Neural cell (in vitro differentiated cells): Measurements from ENCODE around the gene SSTR4. TPM values are rescaled to one million over a fixed set of nuclear protein-coding genes. Genes with fewer than 3 reads are reported as not detected.

ENCODE experiments used
- H2AFZ ChIP-seq: fragments of 200-600, 300-800 bp; sonication (generic), shearing (Covaris generic); 2 replicates; pipeline ENCODE4 v1.6.0; 2014; ENCODE audit warnings: low read depth, mild to moderate bottlenecking, antibody characterized with exemption, low read length, moderate library complexity
- H3F3A ChIP-seq: fragments of 200-600 bp; shearing (Covaris generic); 2 replicates; pipeline ENCODE4 v1.6.1; 2016; ENCODE audit warnings: mild to moderate bottlenecking, moderate library complexity, mixed read lengths, antibody characterized with exemption, low read length; ENCODE audit not compliant: insufficient read depth, poor library complexity, severe bottlenecking
- H3K27ac ChIP-seq: fragments of 200-600, 300-800 bp; sonication (generic), shearing (Covaris generic); 2 replicates; pipeline ENCODE4 v1.5.1; 2014; ENCODE audit warnings: mild to moderate bottlenecking, low read length, moderate library complexity
- H3K27me3 ChIP-seq: fragments of 300-800, 200-600 bp; sonication (generic), shearing (Covaris generic); 2 replicates; pipeline ENCODE4 v1.6.0; 2014; ENCODE audit warnings: mild to moderate bottlenecking, low read depth, low read length, moderate library complexity; ENCODE audit not compliant: insufficient read depth
- H3K36me3 ChIP-seq: fragments of 300-800, 200-600 bp; sonication (generic), shearing (Covaris generic); 2 replicates; pipeline ENCODE4 v1.5.1; 2014; ENCODE audit warnings: mild to moderate bottlenecking, antibody characterized with exemption, low read length, moderate library complexity; ENCODE audit not compliant: insufficient read depth
- H3K4me2 ChIP-seq: fragments of 300-800, 200-600 bp; sonication (generic), shearing (Covaris generic); 2 replicates; pipeline ENCODE4 v1.6.0; 2014; ENCODE audit warnings: mild to moderate bottlenecking, low read length
- H3K4me3 ChIP-seq: fragments of 300-800, 200-600 bp; sonication (generic), shearing (Covaris generic); 2 replicates; pipeline ENCODE4 v1.5.1; 2014; ENCODE audit warnings: mild to moderate bottlenecking, low read length, moderate library complexity
- H3K79me2 ChIP-seq: fragments of 200-600 bp; shearing (Covaris generic); replicated peaks from 2 replicates; pipeline ENCODE4 v1.6.0; 2014; ENCODE audit warnings: mild to moderate bottlenecking, low read length, moderate library complexity; ENCODE audit not compliant: insufficient read depth
- H3K9ac ChIP-seq: fragments of 300-800, 200-600 bp; sonication (generic), shearing (Covaris generic); 2 replicates; pipeline ENCODE4 v1.6.1; 2016; ENCODE audit warnings: mild to moderate bottlenecking, low read length, mixed read lengths
- H3K9me2 ChIP-seq: fragments of 200-600 bp; shearing (Covaris generic); 2 replicates; pipeline ENCODE4 v1.6.1; 2016; ENCODE audit warnings: mild to moderate bottlenecking, low read length, mixed read lengths; ENCODE audit not compliant: insufficient read depth
- H3K9me3 ChIP-seq: fragments of 200-600, 300-800 bp; sonication (generic), shearing (Covaris generic); 2 replicates; pipeline ENCODE4 v1.6.1; 2016; ENCODE audit warnings: mild to moderate bottlenecking, mixed run types, low read length, moderate library complexity, mixed read lengths
- H4K20me1 ChIP-seq: fragments of 200-600 bp; shearing (Covaris generic); 2 replicates; pipeline ENCODE4 v1.6.1; 2016; ENCODE audit warnings: mild to moderate bottlenecking, mixed run types; ENCODE audit not compliant: insufficient read depth
- EP300 ChIP-seq: fragments of 450-650 bp; conservative IDR thresholded peaks from 2 replicates; pipeline ENCODE4 v1.6.1; 2014; ENCODE audit warnings: antibody characterized with exemption, mild to moderate bottlenecking, moderate library complexity; ENCODE audit not compliant: poor library complexity, severe bottlenecking
- EZH2 ChIP-seq: fragments of 200-600, 300-800 bp; shearing (Covaris generic), sonication (generic); IDR thresholded peaks from 2 replicates; pipeline ENCODE4 v1.6.1; 2014; ENCODE audit warnings: antibody characterized with exemption, low read length, borderline replicate concordance, mild to moderate bottlenecking; ENCODE audit not compliant: insufficient read depth, poor library complexity, severe bottlenecking
- MXI1 ChIP-seq: fragments of 450-650 bp; conservative IDR thresholded peaks from 2 replicates; pipeline ENCODE4 v1.6.1; 2014; ENCODE audit warnings: antibody characterized with exemption, mild to moderate bottlenecking; ENCODE audit not compliant: poor library complexity, severe bottlenecking
- POLR2AphosphoS5 ChIP-seq: IDR thresholded peaks from 2 replicates; pipeline ENCODE4 v1.6.1; 2012
- RAD21 ChIP-seq: fragments of 450-650 bp; conservative IDR thresholded peaks from 2 replicates; pipeline ENCODE4 v1.6.1; 2014; ENCODE audit warnings: antibody characterized with exemption, mild to moderate bottlenecking, moderate library complexity
- REST ChIP-seq: IDR thresholded peaks from 2 replicates; pipeline ENCODE4 v1.6.1; 2012; ENCODE audit warnings: borderline replicate concordance
- SMC3 ChIP-seq: fragments of 450-650 bp; conservative IDR thresholded peaks from 2 replicates; pipeline ENCODE4 v1.6.1; 2014; ENCODE audit warnings: antibody characterized with exemption, mild to moderate bottlenecking, moderate library complexity; ENCODE audit not compliant: poor library complexity
- TAF1 ChIP-seq: IDR thresholded peaks from 2 replicates; pipeline ENCODE4 v1.6.1; 2012; ENCODE audit warnings: low read depth
- polyA plus RNA-seq: library from polyadenylated mRNA; depleted of rRNA; stranded (reverse); fragments of >200 nt; gene quantifications from 2 replicates; pipeline ENCODE4 v1.2.3, GENCODE V29; 2014
- TF ChIP-seq, protein P1 (sequence below): fragments of 450-650 bp; IDR thresholded peaks from 2 replicates; pipeline ENCODE4 v1.5.1; 2014; ENCODE audit warnings: antibody characterized with exemption, mild to moderate bottlenecking, moderate library complexity; ENCODE audit not compliant: poor library complexity, severe bottlenecking

SSTR4 gene
- polyA plus RNA-seq, 1 donor from 2014 or later: not detected

DNA sequence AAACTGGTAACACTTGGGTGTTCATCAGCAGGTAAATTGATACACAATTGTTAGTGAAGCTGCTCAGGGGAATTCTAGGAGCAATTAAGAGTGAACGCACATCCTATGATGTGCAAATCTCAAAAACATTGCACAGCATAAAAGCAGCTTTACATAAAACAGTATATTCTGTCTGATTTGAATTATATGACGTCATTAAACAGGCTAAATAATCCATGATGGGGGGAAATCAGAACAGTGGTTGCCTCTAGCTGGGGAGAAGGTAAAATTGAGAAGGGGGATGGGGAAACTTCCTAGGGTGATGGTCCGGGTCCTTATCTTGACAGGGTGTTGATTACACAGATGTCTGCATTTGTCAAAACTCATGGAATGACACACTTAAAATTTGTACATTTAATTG, 31.7 kb downstream of the SSTR4 start:
- TF ChIP-seq TAF1: no peak
- no peak for TF ChIP-seq EP300
- TF ChIP-seq REST: no peak
- TF ChIP-seq EZH2: no peak
- no peaks in the 10 kb centered on the region for H4K20me1 ChIP-seq
- H3K4me3 ChIP-seq: no peak overlapping the region
- H3K9ac ChIP-seq: no peak overlapping the region
- peaks cover 22% of the 10 kb centered on the region for H3K27me3 ChIP-seq
- H3K4me2 ChIP-seq: no peak overlapping the region
- H3K79me2 ChIP-seq: no peaks in the 10 kb centered on the region
- H3K36me3 ChIP-seq: no peaks in the 10 kb centered on the region
- H3K27ac ChIP-seq: no peak overlapping the region
- no peaks in the 10 kb centered on the region for H3K9me2 ChIP-seq
- no peaks in the 10 kb centered on the region for H3K9me3 ChIP-seq
- no peak overlapping the region for H2AFZ ChIP-seq
- H3F3A ChIP-seq: no peaks in the 10 kb centered on the region

- H2AFZ ChIP-seq: no peak overlapping the region
- no peaks in the 10 kb centered on the region for H3K36me3 ChIP-seq
- H3K9me2 ChIP-seq: no peaks in the 10 kb centered on the region
- H3K27me3 ChIP-seq: peaks cover 15% of the 10 kb centered on the region
- H3K27ac ChIP-seq: no peak overlapping the region
- H3K4me3 ChIP-seq: no peak overlapping the region
- TF ChIP-seq RAD21: no peak
- no peak for TF ChIP-seq REST
- no peak for TF ChIP-seq EP300
- no peak for TF ChIP-seq EZH2
- TF ChIP-seq, protein P1, sequence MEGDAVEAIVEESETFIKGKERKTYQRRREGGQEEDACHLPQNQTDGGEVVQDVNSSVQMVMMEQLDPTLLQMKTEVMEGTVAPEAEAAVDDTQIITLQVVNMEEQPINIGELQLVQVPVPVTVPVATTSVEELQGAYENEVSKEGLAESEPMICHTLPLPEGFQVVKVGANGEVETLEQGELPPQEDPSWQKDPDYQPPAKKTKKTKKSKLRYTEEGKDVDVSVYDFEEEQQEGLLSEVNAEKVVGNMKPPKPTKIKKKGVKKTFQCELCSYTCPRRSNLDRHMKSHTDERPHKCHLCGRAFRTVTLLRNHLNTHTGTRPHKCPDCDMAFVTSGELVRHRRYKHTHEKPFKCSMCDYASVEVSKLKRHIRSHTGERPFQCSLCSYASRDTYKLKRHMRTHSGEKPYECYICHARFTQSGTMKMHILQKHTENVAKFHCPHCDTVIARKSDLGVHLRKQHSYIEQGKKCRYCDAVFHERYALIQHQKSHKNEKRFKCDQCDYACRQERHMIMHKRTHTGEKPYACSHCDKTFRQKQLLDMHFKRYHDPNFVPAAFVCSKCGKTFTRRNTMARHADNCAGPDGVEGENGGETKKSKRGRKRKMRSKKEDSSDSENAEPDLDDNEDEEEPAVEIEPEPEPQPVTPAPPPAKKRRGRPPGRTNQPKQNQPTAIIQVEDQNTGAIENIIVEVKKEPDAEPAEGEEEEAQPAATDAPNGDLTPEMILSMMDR: no peak
- TF ChIP-seq POLR2AphosphoS5: no peak
- no peak for TF ChIP-seq MXI1
- TF ChIP-seq SMC3: no peak
- TF ChIP-seq TAF1: no peak
- no peaks in the 10 kb centered on the region for H3K9me3 ChIP-seq
- H3K79me2 ChIP-seq: no peaks in the 10 kb centered on the region
- H3F3A ChIP-seq: no peaks in the 10 kb centered on the region
- no peaks in the 10 kb centered on the region for H4K20me1 ChIP-seq
- H3K4me2 ChIP-seq: no peak overlapping the region
- no peak overlapping the region for H3K9ac ChIP-seq
Observed at GRCh38 chr20:23068283-23068682, 33.2 kb downstream of the SSTR4 start.
